NCI-H2107 (cell line): Measurements from ENCODE around the gene TSBP1.

Experiments used
- DNase-seq: peaks from one replicate; lab custom pipeline; 2025; lab: John Stamatoyannopoulos, UW

The TSBP1 gene, protein sequence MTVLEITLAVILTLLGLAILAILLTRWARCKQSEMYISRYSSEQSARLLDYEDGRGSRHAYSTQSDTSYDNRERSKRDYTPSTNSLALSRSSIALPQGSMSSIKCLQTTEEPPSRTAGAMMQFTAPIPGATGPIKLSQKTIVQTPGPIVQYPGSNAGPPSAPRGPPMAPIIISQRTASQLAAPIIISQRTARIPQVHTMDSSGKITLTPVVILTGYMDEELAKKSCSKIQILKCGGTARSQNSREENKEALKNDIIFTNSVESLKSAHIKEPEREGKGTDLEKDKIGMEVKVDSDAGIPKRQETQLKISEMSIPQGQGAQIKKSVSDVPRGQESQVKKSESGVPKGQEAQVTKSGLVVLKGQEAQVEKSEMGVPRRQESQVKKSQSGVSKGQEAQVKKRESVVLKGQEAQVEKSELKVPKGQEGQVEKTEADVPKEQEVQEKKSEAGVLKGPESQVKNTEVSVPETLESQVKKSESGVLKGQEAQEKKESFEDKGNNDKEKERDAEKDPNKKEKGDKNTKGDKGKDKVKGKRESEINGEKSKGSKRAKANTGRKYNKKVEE

DNA sequence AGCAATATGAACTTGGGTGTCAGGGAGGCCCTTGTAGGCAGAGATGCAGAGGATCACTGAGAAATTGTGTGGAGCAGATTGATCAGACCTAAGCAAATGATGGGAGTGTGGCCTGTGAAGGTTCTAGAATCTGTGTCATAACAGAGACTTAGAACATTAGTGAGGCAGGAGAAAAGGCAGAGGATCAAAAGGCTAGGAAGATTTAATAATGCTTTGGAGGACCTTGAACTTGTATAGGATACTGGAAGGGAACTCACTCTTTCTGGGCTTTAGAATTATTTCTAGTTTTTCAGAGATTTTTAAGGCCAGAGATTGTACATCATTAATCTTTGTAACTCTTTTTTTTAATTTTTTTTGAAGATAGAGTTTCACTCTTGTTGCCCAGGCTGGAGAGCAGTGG lies at the start of gene TSBP1:
TSS of gene TSBP1 (minus strand) at position 101 of the 400 bp plus-strand sequence. CDS start 197 bp downstream, outside the sequence.
- no peak for DNase-seq

DNA sequence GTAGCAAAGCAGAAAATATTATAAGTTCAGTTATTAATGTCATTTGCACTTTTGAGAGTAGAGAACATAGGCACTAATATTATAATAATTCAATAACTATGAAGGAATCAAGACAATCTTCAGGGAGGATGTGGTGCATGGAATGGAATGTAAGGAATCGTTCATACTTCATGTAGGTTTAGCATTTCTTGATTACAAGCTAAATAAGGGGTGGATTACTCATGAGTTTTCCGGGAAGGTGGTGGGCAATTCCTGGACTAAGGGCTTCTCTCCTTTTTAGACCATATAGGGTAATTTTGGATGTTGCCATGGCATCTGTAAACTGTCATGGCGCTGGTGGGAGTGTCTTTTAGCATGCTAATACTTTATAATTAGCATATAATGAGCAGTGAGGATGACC lies 44.3 kb upstream of the TSBP1 start:
- no peak for DNase-seq

DNA sequence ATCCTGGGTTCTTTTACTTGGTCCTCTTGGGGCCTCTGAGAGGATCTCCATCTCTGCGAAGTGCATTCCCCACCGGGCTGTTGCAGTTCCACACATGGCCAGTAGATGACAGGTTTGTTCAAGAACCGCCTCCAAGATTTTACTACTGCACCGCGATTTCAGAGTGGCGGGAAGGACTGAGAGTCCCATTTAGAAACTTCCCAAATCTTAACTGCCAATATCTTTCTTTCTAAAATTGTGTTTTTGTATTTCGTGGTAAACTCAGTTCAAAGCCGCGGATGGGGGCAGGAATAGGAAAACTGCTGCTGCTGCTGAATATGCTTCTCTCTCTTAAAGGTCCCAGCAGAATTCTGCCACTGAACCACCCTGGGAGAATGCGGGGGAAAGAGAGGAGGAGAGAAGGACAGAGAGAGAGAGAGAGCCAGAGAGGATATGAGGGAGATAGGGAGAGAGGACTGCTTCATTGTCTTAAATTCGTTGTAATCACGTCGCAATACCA lies 43.9 kb upstream of the TSBP1 start:
- peak; percentile 1 for DNase-seq

DNA sequence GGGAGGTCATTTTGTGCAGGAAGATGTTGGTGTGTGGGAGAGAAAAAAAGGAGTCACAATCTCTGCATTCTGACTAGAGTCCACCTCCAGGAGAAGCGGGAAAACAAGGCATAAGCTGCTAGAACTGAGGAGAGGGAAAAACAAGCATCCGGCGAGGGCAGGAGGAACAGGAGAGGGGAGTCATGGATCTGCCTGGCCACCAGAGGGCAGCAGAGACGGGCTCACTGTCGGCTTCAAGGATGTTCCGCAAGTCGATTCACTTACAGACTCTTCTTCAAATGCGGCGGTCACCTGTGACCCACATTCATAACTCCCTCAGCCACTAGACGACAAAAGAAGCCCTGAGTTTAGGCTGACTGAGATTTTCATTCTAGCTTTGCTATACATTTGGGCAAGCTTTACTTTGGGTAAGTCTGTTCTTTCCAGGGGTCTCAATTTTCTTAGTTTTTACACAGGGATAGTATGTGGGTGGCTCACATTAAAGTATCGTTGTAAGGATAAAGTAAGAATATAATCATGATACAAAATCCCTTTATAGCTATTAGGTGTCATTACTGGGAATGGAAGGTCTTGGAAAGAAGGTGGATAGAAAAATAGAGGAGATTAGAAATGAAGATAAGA lies 41.8 kb upstream of the TSBP1 start:
- DNase-seq = peak; percentile 2

DNA sequence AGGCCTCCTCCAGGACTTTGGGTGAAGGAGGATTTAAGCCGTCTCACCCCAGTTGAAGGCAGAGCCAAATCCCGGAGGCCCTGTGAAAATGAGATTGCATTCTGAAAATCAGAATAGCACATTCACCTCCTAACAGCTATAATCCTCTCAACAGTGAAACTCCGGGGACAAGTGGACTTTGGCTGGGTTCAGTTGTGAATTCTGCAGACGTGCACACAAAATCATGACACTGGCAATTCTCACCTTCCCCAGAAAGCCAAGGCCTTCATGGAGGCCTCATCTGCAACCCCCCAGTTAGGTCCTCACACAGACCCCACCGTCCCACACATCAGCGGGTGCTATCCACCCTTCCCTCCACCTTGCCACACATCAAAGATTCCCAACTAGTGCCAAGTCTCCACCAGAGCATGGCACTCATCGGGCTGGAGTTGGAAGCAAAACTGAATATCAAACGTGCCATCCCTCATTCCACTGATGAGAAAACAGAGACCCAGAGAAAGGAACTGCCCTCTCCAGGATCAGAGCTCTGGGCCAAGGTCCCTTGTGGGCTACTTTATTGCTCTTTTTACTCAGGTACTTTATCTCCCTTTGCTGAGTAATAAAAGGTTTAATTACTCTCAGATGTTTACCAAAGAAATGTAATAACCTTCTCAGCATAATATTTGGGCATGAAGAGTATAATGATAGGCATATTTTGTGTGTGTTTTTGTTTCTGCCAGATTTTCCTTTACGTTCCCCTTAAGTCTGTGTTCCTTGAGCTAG lies 40.0 kb upstream of the TSBP1 start:
- DNase-seq = no peak

DNA sequence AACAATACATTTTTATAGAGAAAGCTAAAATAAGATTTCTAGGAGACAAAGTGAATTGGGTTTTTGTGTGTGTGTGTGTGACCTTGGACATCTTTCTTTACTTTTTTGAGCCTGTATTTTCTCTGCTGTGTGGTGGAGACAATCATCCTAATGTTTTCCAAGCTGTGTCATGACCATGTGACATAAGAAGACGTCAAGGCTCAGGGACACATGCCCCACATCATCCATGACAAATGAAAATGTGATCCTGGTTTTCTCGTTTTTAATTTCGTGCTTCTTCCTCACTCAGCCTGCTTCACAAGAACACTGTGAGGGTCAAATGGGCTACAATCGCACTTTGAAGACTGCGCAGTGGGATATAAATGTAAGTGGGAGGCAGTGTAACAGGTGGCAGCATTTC lies 39.2 kb upstream of the TSBP1 start:
- no peak for DNase-seq

DNA sequence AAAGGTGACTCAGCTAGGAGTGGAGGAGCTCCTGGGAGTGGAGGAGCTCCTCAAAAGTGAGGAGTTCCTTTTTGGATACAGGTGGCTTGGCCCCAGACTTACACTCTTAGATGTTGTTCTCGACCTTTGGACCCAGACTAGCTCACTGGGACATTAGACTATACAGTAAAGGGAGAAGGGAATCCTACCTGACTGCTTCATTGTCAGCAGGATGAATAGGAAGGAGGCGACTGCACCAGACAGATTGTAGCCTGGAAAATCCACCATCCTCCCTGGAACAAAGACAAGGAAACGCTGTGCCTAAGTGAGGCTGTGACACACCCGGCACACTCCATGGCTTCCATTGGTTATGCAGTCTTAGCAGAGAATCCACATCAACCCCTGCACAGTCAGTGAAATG lies 35.2 kb upstream of the TSBP1 start, which contains the start of gene BTNL2:
TSS of gene BTNL2 (minus strand) at position 325 of the 400 bp plus-strand sequence. CDS start at position 267, 58 bp downstream.
- no peak for DNase-seq

DNA sequence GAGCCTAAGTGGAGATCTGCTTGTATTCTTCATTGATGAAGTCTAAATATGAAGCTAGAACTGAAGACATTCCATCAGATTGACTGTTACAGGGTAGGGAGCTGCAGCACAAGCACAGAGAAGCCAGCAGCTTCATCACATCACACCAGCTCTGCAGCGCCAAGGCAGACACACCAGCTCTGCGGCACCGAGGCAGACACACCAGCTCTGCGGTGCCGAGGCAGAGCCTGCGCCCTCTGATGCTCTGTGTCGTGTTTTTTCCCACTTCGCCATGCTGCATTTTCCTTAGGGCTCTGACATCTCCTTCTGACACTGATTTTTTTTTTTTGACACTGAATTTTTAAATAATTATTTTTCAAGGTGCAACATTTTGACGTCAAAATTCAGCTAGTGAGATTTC lies 34.5 kb upstream of the TSBP1 start:
- DNase-seq = no peak

DNA sequence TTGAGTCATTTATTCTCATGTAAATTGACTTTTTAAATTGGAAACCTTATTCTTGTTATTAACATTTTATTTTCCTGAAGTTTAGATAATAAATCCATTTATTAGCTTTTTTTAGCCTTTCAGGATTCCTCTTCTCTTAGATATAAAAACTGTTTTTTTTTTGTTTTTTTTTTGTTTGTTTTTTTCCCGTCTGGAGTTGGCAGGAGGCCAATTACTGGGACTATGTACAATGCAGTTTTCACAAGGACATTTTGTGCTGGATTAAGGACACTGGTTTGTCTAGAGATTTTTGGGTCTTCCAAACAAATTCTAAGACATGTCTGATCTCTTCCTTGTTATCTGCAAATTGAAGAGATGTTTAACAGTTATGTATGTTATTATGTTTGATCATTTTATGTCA lies 34.0 kb upstream of the TSBP1 start:
- DNase-seq = no peak

DNA sequence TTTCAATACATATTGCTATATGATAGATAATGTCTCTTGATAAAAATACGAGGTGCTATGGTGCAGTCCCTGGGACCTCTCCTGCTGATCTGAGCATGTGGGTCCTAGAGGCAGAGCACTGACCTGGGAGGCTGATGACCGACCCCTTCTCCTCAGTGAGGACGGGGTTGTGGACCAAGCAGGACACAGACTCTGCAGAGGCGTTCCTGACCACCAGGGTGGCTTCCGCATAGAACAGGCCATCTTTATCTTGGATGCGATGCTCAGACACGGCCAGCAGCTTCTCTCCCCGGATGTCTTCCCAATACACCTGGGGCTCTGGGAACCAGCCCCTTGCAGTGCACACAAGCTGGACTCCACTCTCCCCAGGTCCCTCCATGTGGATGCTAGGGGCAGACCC lies 31.1 kb upstream of the TSBP1 start:
- no peak for DNase-seq

DNA sequence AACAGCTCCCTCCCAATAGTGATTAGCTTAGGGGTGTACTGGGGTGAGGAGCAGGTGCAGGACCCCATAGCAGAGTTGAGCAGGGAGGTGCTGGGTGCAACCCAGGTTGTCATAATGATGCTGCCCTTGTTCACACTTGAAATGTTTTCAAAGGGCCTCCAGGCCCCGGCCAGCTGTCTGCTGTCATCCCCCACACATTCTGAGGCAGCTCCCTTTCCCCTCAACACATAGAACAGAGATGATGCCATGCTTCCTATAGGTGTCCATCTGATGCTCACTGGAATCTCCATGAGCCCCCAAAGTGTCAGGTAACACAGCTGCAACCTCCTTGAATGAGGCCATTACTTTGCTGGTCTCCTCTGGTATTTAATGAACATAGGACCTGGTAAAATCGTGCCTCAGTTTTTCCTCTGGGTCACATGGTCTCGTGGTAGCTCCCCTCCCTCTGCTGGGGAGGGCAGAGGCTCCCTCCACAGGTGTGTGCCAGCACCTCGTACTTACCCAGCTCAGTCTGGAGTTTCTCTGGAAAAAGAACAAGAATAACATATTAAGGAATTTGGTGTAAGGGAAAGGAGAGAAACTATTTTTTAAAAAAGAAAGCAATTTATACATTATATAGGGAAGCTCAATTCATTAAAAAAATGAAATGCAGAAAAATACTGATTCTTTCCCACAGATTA lies 29.7 kb upstream of the TSBP1 start:
- DNase-seq = no peak

DNA sequence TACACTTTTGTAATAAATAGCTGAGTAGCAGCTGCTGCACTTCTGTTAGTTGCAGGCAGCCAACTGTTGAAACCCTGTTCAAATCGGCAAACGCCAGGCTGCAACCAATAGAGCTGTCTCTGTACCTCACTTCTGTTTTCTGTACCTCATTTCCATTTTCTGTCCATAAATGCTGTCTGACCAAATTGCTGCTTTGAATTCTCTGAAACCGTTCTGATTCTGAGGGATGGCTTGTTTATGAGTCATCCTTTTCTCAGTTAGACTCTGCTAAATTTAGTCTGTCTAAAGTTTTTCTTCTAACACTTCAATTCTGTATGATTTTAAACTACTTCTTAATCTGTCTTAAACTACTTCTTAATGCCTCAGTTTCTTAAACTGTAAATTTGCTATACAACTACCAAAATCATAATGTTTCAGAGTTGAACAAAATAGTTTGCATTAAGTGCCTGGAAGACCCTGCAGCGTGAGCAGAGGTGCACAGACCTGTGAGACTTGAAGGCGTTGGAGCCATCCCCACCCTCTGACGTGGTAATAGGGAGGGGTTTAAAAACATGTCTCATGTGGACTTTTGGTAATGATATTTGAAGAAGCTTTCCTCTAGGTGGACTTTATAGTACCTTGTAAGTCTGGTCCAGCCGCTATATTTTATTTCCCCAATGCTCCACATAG lies 25.7 kb upstream of the TSBP1 start:
- DNase-seq = no peak

DNA sequence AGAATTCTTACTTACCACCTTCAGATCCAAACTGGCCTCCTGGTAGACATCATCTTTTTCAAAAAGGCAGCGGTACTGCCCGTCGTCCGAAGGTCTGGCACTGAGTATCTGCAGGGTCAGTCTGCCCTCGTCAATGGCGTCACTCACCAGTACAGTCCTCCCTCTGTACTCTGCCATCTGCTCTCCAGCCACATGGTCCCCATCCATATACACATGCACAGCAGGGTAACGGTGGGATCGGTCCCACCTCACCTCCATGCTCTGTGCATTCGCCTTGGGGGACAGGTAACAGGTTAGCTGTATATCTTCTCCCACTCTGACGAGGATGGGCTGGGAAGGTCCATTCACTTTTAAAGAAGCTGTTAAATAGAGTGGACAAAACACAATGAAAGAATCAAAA lies 24.3 kb upstream of the TSBP1 start:
- DNase-seq = no peak

DNA sequence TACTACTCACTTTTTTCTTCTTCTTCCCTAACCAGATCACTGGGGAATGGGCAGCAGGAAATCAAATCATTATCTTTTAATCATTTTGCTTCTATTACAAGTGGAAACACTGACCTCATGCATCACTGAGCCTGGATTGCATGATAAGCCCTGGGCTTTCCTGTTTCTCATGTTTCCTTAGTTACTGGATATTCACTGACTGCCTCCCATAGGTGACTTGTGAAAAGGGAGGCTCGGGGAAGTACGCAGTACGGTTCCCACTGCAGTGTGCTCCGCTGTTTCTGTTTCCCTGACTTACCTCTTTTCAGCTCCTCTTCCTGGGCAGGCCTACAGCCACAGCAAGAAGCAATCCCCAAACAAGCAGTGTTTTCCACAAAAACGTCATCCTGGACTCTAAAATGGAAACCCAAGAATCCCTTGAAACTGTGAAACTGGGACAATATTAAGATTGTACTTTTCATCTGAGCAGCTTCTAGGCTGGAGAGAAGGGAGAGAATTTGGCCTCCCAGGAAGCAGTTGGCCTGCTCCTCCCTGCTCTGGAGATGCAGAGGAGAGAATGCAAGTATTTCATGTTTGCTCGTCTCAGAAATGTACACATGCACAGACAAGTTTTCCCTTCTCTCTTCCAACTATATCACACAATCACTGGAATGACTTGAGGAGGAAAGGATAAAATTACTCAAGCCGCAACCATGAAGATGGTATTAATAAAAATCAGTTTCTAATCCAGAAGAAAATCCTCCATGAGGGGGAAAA lies 22.1 kb upstream of the TSBP1 start:
- no peak for DNase-seq

DNA sequence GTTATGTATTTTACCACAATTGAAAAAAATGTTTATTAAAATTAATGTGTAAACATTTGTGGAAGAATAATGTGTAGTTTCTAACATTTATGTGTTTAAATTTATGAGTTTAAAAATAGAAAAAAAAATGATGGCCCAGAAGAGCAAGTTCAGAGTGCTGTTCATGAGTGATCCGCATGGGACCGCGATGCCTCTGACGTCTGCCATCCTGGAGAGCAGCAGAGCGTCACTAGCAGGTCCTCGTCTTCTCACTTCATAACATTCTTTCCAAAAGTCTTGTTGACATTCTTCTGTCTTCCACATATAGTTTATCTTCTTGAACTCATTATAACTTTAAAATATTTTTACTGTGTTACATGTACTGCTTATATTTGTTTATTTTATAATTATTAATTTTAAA lies 19.8 kb upstream of the TSBP1 start:
- DNase-seq = no peak

DNA sequence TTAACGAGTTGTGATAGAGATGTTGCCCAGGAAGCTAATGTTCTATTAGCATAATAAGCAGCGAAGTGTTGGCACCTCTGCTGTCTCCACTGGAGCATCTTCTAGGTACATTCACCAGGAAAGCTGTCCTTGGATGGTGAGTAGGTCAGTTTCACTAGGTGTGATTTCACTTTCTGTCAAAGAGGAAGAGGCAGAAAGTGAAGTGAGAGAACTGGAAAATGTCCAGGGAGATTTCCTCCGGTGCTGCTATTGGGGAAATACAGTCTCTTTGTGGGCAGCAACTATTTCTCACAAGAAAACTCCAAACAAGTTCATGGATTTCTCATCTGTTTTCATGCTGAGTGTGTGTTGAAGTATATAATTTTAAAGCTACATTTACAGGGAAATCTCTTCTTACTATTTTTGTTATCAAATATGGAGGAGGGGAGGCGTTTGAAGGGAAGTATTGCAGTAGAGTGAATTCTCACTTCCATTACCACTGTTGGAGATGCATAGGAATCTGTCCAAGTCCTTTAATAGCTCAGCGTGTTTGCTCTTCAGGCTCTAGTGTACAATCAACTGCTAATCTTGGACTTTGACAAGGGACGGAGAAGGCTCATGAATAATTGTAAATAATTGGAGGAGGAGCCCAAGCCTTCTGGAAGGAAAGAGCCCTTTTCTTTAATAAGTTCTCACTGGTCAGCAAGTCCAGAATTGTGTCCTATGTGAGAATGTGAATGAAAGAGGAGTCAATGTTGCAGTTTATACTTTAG lies 16.1 kb upstream of the TSBP1 start:
- DNase-seq = no peak

DNA sequence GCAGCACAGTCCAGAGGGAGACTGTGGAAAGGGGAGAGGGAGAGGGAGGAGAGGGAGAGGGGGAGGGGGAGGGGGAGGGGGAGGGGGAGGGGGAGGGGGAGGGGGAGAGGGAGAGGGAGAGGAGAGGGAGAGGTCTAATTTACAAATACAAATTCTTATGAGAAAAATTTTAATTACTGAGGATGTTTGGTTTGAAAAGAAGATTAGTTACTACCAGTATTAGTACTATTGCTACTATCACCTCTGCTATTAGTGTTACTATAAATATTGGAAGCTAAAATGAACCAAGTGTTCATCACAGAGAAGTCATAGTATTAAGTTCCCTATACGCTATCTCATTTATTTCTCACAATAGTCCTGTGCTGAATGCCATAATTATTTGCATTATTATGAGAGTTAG lies 14.3 kb upstream of the TSBP1 start:
- no peak for DNase-seq

DNA sequence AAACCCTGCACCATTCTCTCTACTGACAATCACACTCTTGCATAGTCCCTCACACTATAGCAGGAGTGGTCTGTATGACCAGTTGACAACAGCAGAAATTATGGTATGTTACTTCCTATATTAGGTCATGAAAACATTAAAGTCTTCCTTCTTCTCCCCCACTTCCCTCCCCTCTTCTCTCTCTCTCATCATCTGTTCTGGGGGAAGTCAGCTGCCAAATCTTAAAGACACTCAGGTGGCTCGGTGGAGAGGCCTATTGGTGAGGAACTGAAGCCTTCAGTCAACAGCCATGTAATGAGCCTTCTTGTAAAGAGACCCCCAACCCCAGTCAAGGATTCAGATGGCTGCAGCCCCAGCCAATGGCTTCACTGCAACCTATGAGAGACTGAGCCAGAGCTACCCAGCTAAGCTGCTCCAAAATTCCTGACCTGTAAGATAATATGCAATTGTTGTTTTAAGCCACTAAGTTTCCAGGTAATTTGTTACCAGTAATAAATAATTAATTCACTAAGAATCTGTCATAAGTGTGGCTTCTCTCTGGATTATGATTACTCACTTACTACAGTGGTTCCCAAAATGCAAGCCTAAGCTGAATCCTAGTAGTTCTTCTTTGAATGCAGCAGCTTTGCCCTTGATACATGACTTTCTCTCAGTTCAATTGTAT lies 11.2 kb upstream of the TSBP1 start:
- no peak for DNase-seq

DNA sequence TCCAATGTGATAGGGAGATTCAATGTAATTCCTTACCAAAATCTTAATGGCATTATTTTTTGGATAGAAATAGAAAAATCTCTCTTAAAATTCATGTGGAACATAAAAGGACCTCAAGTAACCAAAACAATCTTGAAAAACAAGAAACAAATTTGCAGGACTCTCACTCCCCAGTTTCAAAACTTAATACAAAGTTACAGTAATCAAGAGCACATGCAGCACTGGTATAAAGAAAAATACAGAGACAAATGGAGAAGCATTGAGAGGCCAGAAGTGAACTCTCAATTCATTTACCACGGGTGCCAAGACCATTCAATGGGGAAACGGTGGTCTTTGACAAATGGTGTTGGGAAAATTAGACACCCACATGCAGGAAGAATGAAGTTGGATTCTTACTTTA lies 7.8 kb upstream of the TSBP1 start:
- DNase-seq = no peak
